HepG2 (cell line): Measurements from ENCODE around the gene VPS25. TPM values are rescaled to one million over a fixed set of nuclear protein-coding genes. Genes with fewer than 3 reads are reported as not detected.

Source experiments
- CSRNP2 ChIP-seq: sonication (generic); formaldehyde crosslinking; conservative IDR thresholded peaks from 2 replicates; pipeline ENCODE4 v1.8.0; 2022; ENCODE audit warnings: low read depth, missing genetic modification reagents
- DZIP1 ChIP-seq: sonication (generic); formaldehyde crosslinking; IDR thresholded peaks from 2 replicates; pipeline ENCODE4 v1.5.0; 2020; ENCODE audit warnings: mild to moderate bottlenecking, missing genetic modification reagents
- JARID2 ChIP-seq: sonication (generic); formaldehyde crosslinking; IDR thresholded peaks from 2 replicates; pipeline ENCODE4 v1.8.1; 2023; ENCODE audit warnings: missing genetic modification reagents, inconsistent platforms; ENCODE audit not compliant: insufficient replicate concordance
- MAF1 ChIP-seq: sonication (generic); formaldehyde crosslinking; IDR thresholded peaks from 2 replicates; pipeline ENCODE4 v1.5.0; 2020; ENCODE audit warnings: missing genetic modification reagents, borderline replicate concordance
- NFAT5 ChIP-seq: sonication (generic); formaldehyde crosslinking; IDR thresholded peaks from 2 replicates; pipeline ENCODE4 v1.4.0; 2020; ENCODE audit warnings: missing genetic modification reagents
- RNF2 ChIP-seq: fragments of 450-650 bp; conservative IDR thresholded peaks from 2 replicates; pipeline ENCODE4 v1.6.1; 2016; ENCODE audit warnings: low read depth
- USF2 ChIP-seq, 2 experiments: sonication (generic) in 1 of 2; formaldehyde crosslinking in 1 of 2; IDR thresholded peaks; 2 replicates each; pipeline versions ENCODE4 v1.5.1 to v1.6.1; 2011 to 2020; ENCODE audit warnings: borderline replicate concordance in 1 of 2, low read depth in 1 of 2, low read length in 1 of 2, mild to moderate bottlenecking in 1 of 2, missing genetic modification reagents in 1 of 2, moderate library complexity in 1 of 2
- ZNF276 ChIP-seq: sonication (generic); formaldehyde crosslinking; IDR thresholded peaks from 2 replicates; pipeline ENCODE4 v1.4.0; 2020; ENCODE audit warnings: mild to moderate bottlenecking, low read depth, missing genetic modification reagents
- ZNF280B ChIP-seq: sonication (generic); formaldehyde crosslinking; IDR thresholded peaks from 2 replicates; pipeline ENCODE4 v1.5.0; 2020; ENCODE audit warnings: missing genetic modification reagents, mild to moderate bottlenecking, borderline replicate concordance
- ZNF329 ChIP-seq: sonication (generic); formaldehyde crosslinking; IDR thresholded peaks from 2 replicates; pipeline ENCODE4 v1.9.0; 2021; ENCODE audit warnings: low read depth, mild to moderate bottlenecking, missing genetic modification reagents
- ZNF383 ChIP-seq: sonication (generic); formaldehyde crosslinking; IDR thresholded peaks from 2 replicates; pipeline ENCODE4 v1.4.0; 2020; ENCODE audit warnings: missing genetic modification reagents, mild to moderate bottlenecking, borderline replicate concordance
- polyA plus RNA-seq, 8 experiments: library from polyadenylated mRNA; depleted of rRNA in 3 of 8; stranded (reverse) in 7 of 8; unstranded in 1 of 8; fragments of >200 nt; fragmentation: Illumina TruSeq in 4 of 8; extraction: Trizol in 4 of 8; gene quantifications; 2 replicates each; pipeline versions ENCODE4 v1.2.1 to v1.2.3, GENCODE V29; 2011 to 2016; ENCODE audit warnings: low read depth in 4 of 8, missing spikeins in 1 of 8, mixed read lengths in 1 of 8; ENCODE audit not compliant: insufficient read depth in 1 of 8
- total RNA-seq, 5 experiments: library from RNA; depleted of rRNA; stranded (reverse); fragments of >200 nt; fragmentation: Illumina TruSeq; extraction: Trizol; gene quantifications; 2 replicates each; pipeline ENCODE4 v1.2.3, GENCODE V29; 2016; ENCODE audit warnings: low read depth in 1 of 5

The VPS25 gene
- total and polyA plus RNA-seq, 2 of the 13 experiments (the other 11 are each of a cell fraction or from before 2014, with no cell fraction given) = 161 to 249 TPM

GRCh38 chr17:42744283-42744805 lies 28.9 kb upstream of the VPS25 start (continued):
- TF ChIP-seq CSRNP2 = no peak
- 0 out of 2 replicates have a peak, but pooled peaks have one; percentile 65 for TF ChIP-seq NFAT5 (CRISPR knock-in tag)
- no peak for TF ChIP-seq RNF2
- 0 out of 2 replicates have a peak, but pooled peaks have one; percentile 20 for TF ChIP-seq DZIP1 (CRISPR knock-in tag)
- TF ChIP-seq ZNF276 (CRISPR knock-in tag) = peak; percentile 18; the same call in 1 of the 2 replicates
- TF ChIP-seq JARID2 (CRISPR knock-in tag) = no peak
- 0 out of 2 replicates have a peak, but pooled peaks have one; percentile 4 for TF ChIP-seq ZNF280B (CRISPR knock-in tag)
- no peak for TF ChIP-seq USF2 (IDR thresholded peaks at IDR 0.05; ENCODE audit: low read depth, low read length)
- TF ChIP-seq USF2 (CRISPR knock-in tag; IDR thresholded peaks at IDR 0.05; ENCODE audit: borderline replicate concordance) = no peak
- no peak for TF ChIP-seq MAF1
- no peak for TF ChIP-seq ZNF329 (CRISPR knock-in tag)
- no peak for TF ChIP-seq ZNF383 (CRISPR knock-in tag)
